ENCODE data around the gene KIF15. TPM values are rescaled to one million over a fixed set of nuclear protein-coding genes. Genes with fewer than 3 reads are reported as not detected.

Gene KIF15
- polyA plus RNA-seq, 1 donor from 2014 or later = 5.8 TPM

DNA sequence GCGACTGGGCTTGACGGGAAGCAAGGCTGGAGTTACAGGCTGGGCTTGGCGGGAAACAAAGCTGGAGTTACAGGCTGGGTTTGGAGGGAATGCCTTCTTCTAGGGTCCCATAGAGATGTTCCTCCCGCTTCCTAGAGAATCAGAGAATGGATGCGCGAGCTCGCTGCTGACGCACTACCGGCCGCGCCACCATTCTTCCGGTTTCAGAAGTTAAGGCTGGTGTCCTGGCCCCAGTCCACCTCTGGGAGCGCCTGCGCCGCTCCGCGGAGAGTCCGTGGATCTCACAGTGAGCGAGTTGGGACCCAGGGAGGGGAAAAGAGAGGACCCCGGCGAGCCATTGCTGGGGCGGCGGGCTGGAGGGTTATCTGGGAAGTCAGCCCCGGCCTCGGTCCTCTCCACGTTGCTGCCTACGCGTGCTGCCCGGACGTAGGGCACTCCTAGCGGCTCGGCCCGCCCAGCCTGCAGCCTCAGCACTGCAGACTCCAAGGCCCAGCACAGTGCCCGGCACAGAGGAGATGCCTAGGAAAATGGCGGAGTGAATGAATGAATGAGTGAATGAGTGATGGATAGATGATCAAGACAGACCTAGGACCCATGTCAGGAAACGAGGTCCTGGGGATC is 49.0 kb upstream of the KIF15 start, which contains the start of gene ZNF502:
Gene ZNF502 (plus strand): TSS at position 206 of the 621 bp plus-strand sequence. CDS start 7,602 bp downstream, outside the sequence.
- no peaks in the 10 kb centered on the region for H3K9me3 ChIP-seq (ENCODE audit: low read length)
- no peaks in the 10 kb centered on the region for H3F3A ChIP-seq (ENCODE audit: insufficient read depth, low read length, poor library complexity, severe bottlenecking)
- H2AFZ ChIP-seq (ENCODE audit: low read depth, low read length) = peak within 1 kb of the TSS; percentile 97
- H3K79me2 ChIP-seq (replicated peaks; ENCODE audit: insufficient read depth, low read length) = no peaks in the 10 kb centered on the region
- no peaks in the 10 kb centered on the region for H3K27me3 ChIP-seq (ENCODE audit: insufficient read depth, low read depth, low read length)
- peak within 1 kb of the TSS; percentile 56 for H3K27ac ChIP-seq (ENCODE audit: low read length)
- peak within 1 kb of the TSS; percentile 74 for H3K9ac ChIP-seq (ENCODE audit: low read length)
- H4K20me1 ChIP-seq (ENCODE audit: insufficient read depth) = no peaks in the 10 kb centered on the region
- no peaks in the 10 kb centered on the region for H3K9me2 ChIP-seq (ENCODE audit: insufficient read depth, low read length)
- peak; percentile 69 for TF ChIP-seq POLR2AphosphoS5 (IDR thresholded peaks at IDR 0.05)
- peak; percentile 45 for TF ChIP-seq RAD21 (conservative IDR thresholded peaks at IDR 0.05)
- TF ChIP-seq, protein P1, sequence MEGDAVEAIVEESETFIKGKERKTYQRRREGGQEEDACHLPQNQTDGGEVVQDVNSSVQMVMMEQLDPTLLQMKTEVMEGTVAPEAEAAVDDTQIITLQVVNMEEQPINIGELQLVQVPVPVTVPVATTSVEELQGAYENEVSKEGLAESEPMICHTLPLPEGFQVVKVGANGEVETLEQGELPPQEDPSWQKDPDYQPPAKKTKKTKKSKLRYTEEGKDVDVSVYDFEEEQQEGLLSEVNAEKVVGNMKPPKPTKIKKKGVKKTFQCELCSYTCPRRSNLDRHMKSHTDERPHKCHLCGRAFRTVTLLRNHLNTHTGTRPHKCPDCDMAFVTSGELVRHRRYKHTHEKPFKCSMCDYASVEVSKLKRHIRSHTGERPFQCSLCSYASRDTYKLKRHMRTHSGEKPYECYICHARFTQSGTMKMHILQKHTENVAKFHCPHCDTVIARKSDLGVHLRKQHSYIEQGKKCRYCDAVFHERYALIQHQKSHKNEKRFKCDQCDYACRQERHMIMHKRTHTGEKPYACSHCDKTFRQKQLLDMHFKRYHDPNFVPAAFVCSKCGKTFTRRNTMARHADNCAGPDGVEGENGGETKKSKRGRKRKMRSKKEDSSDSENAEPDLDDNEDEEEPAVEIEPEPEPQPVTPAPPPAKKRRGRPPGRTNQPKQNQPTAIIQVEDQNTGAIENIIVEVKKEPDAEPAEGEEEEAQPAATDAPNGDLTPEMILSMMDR (IDR thresholded peaks at IDR 0.05; ENCODE audit: poor library complexity, severe bottlenecking) = peak; percentile 66
- TF ChIP-seq SMC3 (conservative IDR thresholded peaks at IDR 0.05; ENCODE audit: poor library complexity) = peak; percentile 57
- TF ChIP-seq EZH2 (IDR thresholded peaks at IDR 0.05; ENCODE audit: borderline replicate concordance, insufficient read depth, low read length, poor library complexity, severe bottlenecking) = no peak
- TF ChIP-seq, protein P2, sequence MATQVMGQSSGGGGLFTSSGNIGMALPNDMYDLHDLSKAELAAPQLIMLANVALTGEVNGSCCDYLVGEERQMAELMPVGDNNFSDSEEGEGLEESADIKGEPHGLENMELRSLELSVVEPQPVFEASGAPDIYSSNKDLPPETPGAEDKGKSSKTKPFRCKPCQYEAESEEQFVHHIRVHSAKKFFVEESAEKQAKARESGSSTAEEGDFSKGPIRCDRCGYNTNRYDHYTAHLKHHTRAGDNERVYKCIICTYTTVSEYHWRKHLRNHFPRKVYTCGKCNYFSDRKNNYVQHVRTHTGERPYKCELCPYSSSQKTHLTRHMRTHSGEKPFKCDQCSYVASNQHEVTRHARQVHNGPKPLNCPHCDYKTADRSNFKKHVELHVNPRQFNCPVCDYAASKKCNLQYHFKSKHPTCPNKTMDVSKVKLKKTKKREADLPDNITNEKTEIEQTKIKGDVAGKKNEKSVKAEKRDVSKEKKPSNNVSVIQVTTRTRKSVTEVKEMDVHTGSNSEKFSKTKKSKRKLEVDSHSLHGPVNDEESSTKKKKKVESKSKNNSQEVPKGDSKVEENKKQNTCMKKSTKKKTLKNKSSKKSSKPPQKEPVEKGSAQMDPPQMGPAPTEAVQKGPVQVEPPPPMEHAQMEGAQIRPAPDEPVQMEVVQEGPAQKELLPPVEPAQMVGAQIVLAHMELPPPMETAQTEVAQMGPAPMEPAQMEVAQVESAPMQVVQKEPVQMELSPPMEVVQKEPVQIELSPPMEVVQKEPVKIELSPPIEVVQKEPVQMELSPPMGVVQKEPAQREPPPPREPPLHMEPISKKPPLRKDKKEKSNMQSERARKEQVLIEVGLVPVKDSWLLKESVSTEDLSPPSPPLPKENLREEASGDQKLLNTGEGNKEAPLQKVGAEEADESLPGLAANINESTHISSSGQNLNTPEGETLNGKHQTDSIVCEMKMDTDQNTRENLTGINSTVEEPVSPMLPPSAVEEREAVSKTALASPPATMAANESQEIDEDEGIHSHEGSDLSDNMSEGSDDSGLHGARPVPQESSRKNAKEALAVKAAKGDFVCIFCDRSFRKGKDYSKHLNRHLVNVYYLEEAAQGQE (IDR thresholded peaks at IDR 0.05; ENCODE audit: borderline replicate concordance) = no peak
- peak; percentile 87 for TF ChIP-seq MXI1 (conservative IDR thresholded peaks at IDR 0.05; ENCODE audit: poor library complexity, severe bottlenecking)
- peak; percentile 13 for TF ChIP-seq EP300 (conservative IDR thresholded peaks at IDR 0.05; ENCODE audit: poor library complexity, severe bottlenecking)
- TF ChIP-seq TAF1 (IDR thresholded peaks at IDR 0.05; ENCODE audit: low read depth) = peak; percentile 60
- H3K36me3 ChIP-seq (ENCODE audit: insufficient read depth, low read length) = peaks cover 3% of the 10 kb centered on the region
- peak within 1 kb of the TSS; percentile 93 for H3K4me3 ChIP-seq (ENCODE audit: low read length)
- H3K4me2 ChIP-seq (ENCODE audit: low read length) = peak within 1 kb of the TSS; percentile 21

GRCh38 chr3:44721231-44722102 is 40.1 kb upstream of the KIF15 start:
- Histone ChIP-seq H3K9me2 (ENCODE audit: insufficient read depth, low read length) (no peaks in the 10 kb centered on the region), H3K4me3 (ENCODE audit: low read length) (no peak overlapping the region), H3K4me2 (ENCODE audit: low read length) (no peak overlapping the region), H3F3A (ENCODE audit: insufficient read depth, low read length, poor library complexity, severe bottlenecking) (no peaks in the 10 kb centered on the region), H3K36me3 (ENCODE audit: insufficient read depth, low read length) (peaks cover 26% of the 10 kb centered on the region), H3K9ac (ENCODE audit: low read length) (no peak overlapping the region), H3K79me2 (replicated peaks; ENCODE audit: insufficient read depth, low read length) (no peaks in the 10 kb centered on the region), H3K9me3 (ENCODE audit: low read length) (peaks cover 40% of the 10 kb centered on the region), H3K27me3 (ENCODE audit: insufficient read depth, low read depth, low read length) (no peaks in the 10 kb centered on the region), H4K20me1 (ENCODE audit: insufficient read depth) (no peaks in the 10 kb centered on the region), H3K27ac (ENCODE audit: low read length) (no peak overlapping the region), H2AFZ (ENCODE audit: low read depth, low read length) (no peak overlapping the region)
- no peak for TF ChIP-seq POLR2AphosphoS5 (IDR thresholded peaks at IDR 0.05)
- TF ChIP-seq EZH2 (IDR thresholded peaks at IDR 0.05; ENCODE audit: borderline replicate concordance, insufficient read depth, low read length, poor library complexity, severe bottlenecking) = no peak
- TF ChIP-seq, protein P1 (IDR thresholded peaks at IDR 0.05; ENCODE audit: poor library complexity, severe bottlenecking) = no peak
- no peak for TF ChIP-seq RAD21 (conservative IDR thresholded peaks at IDR 0.05)
- TF ChIP-seq MXI1 (conservative IDR thresholded peaks at IDR 0.05; ENCODE audit: poor library complexity, severe bottlenecking) = no peak
- TF ChIP-seq, protein P2 (IDR thresholded peaks at IDR 0.05; ENCODE audit: borderline replicate concordance) = no peak
- TF ChIP-seq TAF1 (IDR thresholded peaks at IDR 0.05; ENCODE audit: low read depth) = no peak
- TF ChIP-seq SMC3 (conservative IDR thresholded peaks at IDR 0.05; ENCODE audit: poor library complexity) = no peak
- TF ChIP-seq EP300 (conservative IDR thresholded peaks at IDR 0.05; ENCODE audit: poor library complexity, severe bottlenecking) = no peak

Data from neural cell (in vitro differentiated cells).